IPS-20b (cell line): ENCODE measurements around the gene TSPEAR.

Source experiments
- H3K27ac ChIP-seq: one replicate; pipeline ENCODE4 v1.5.1; 2013; ENCODE audit warnings: low read length
- H3K27me3 ChIP-seq: 2 replicates; pipeline ENCODE4 v1.6.1; 2013; ENCODE audit warnings: mild to moderate bottlenecking, low read length, inconsistent platforms; ENCODE audit not compliant: insufficient read depth
- H3K36me3 ChIP-seq: 2 replicates; pipeline ENCODE4 v1.6.1; 2013; ENCODE audit warnings: low read depth, mild to moderate bottlenecking, inconsistent platforms, low read length, moderate library complexity; ENCODE audit not compliant: insufficient read depth
- H3K4me1 ChIP-seq: 2 replicates; pipeline ENCODE4 v1.6.1; 2013; ENCODE audit warnings: mild to moderate bottlenecking, control low read depth, inconsistent platforms, low read length, moderate library complexity; ENCODE audit not compliant: insufficient read depth
- H3K4me3 ChIP-seq: 2 replicates; pipeline ENCODE4 v1.5.1; 2013; ENCODE audit warnings: mild to moderate bottlenecking, low read length, inconsistent platforms
- H3K9ac ChIP-seq: 2 replicates; pipeline ENCODE4 v1.6.1; 2013; ENCODE audit warnings: low read depth, mild to moderate bottlenecking, inconsistent platforms, low read length, moderate library complexity
- H3K9me3 ChIP-seq: 2 replicates; pipeline ENCODE4 v1.6.1; 2013; ENCODE audit warnings: mild to moderate bottlenecking, low read depth, low read length, inconsistent platforms; ENCODE audit not compliant: insufficient read depth

Gene TSPEAR

GRCh38 chr21:44706026-44706705 is 5.2 kb downstream of the TSPEAR start:
- no peaks in the 10 kb centered on the region for H3K36me3 ChIP-seq
- H3K9ac ChIP-seq, result peak overlapping the region; percentile 65; the same call in 1 of the 2 replicates
- no peaks in the 10 kb centered on the region for H3K9me3 ChIP-seq
- H3K27ac ChIP-seq, result no peak overlapping the region
- peaks cover 40% of the 10 kb centered on the region for H3K4me1 ChIP-seq
- peak overlapping the region; percentile 67 for H3K4me3 ChIP-seq
- peaks cover 74% of the 10 kb centered on the region for H3K27me3 ChIP-seq

DNA sequence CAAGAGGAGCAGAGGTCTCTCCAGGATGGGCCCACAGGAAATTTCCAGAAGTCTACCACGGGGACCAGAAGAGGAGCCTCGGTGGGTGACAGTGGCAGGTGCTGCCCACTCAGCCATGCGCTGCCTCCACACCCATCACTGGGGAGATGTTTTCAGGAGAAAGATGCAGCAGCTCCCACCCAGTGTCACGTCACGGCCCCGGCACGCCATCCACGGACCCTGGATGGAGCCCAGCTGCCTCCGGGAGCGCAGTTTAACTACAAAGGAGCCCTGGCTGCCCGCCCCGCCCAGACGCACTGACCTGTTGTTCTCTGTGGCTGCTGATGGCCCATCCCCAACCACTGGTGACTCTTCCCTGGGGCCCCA is 6.8 kb downstream of the TSPEAR start:
- Histone ChIP-seq H3K27me3 (peaks cover 59% of the 10 kb centered on the region), H3K9me3 (no peaks in the 10 kb centered on the region), H3K4me3 (peak overlapping the region; percentile 54), H3K4me1 (peaks cover 37% of the 10 kb centered on the region), H3K36me3 (no peaks in the 10 kb centered on the region), H3K27ac (no peak overlapping the region), H3K9ac (peak overlapping the region; percentile 58; the same call in 1 of the 2 replicates)

GRCh38 chr21:44703731-44704635 is 7.4 kb downstream of the TSPEAR start:
- peak overlapping the region; percentile 54; the same call in 1 of the 2 replicates for H3K4me3 ChIP-seq

GRCh38 chr21:44702973-44703730 is 8.2 kb downstream of the TSPEAR start:
- no peaks in the 10 kb centered on the region for H3K9me3 ChIP-seq
- no peak overlapping the region for H3K27ac ChIP-seq
- no peak overlapping the region; the same call in 1 of the 2 replicates for H3K9ac ChIP-seq
- H3K27me3 ChIP-seq, result peaks cover 44% of the 10 kb centered on the region
- H3K36me3 ChIP-seq, result no peaks in the 10 kb centered on the region
- peaks cover 25% of the 10 kb centered on the region for H3K4me1 ChIP-seq
- H3K4me3 ChIP-seq, result no peak overlapping the region

More at GRCh38 chr21:44703731-44704635, 7.4 kb downstream of the TSPEAR start:
- H3K9ac ChIP-seq, result peak overlapping the region; percentile 58; the same call in 1 of the 2 replicates
- H3K9me3 ChIP-seq, result no peaks in the 10 kb centered on the region
- no peak overlapping the region for H3K27ac ChIP-seq
- peaks cover 52% of the 10 kb centered on the region for H3K27me3 ChIP-seq
- H3K36me3 ChIP-seq, result no peaks in the 10 kb centered on the region
- H3K4me1 ChIP-seq, result peaks cover 31% of the 10 kb centered on the region

DNA sequence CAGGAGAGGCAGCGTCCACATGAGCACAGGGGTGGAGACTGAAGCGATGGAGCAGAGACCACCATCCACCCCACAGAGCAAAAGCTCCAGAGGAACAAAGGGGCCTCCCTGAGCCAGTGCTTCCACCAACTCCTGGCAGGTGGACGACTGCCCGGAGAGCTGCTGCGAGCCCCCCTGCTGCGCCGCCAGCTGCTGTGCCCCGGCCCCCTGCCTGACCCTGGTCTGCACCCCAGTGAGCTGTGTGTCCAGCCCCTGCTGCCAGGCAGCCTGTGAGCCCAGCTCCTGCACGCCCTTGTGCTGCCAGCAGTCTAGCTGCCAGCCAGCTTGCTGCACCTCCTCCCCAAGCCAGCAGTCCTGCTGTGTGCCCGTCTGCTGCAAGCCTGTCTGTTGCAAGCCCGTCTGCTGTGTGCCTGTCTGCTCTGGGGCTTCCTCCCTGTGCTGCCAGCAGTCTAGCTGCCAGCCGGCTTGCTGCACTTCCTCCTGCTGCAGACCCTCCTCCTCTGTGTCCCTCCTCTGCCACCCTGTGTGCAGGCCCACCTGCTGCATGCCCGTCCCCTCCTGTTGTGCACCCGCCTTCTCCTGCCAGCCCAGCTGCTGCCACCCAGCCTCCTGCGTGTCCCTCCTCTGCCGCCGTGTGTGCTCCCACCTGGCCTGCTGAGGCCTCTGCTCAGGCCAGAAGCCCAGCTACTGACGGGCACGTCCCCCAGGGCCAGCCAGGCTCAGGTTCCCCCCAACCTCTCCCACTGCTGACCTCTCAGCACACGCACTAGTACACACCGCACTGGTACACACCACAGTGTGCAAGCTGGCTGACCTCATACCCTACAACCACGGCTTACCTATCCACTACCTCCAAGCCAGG is 9.0 kb downstream of the TSPEAR start:
- Histone ChIP-seq H3K27me3 (peaks cover 36% of the 10 kb centered on the region), H3K9ac (no peak overlapping the region), H3K4me3 (no peak overlapping the region), H3K36me3 (no peaks in the 10 kb centered on the region), H3K4me1 (peaks cover 29% of the 10 kb centered on the region), H3K27ac (no peak overlapping the region), H3K9me3 (no peaks in the 10 kb centered on the region)

DNA sequence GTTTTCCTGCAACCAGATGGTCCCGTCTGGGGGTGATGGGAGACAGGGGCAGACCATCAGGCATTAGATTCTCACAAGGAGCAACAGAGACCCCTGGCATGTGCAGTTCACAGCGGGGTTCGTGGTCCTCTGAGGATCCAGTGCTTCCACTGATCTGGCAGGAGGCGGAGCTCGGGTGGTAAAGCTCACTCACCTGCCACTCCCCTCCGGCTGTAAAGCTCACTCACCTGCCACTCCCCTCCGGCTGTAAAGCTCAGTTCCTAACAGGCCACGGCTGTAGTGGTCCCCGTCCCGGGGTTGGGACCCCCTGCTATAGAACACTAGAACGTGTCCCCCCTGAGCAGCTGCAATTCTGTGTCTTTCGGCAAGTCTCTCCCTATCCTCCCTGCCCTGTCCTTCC is 9.8 kb downstream of the TSPEAR start:
- Histone ChIP-seq H3K27ac (no peak overlapping the region), H3K27me3 (peaks cover 28% of the 10 kb centered on the region), H3K9me3 (no peaks in the 10 kb centered on the region), H3K36me3 (no peaks in the 10 kb centered on the region), H3K4me3 (no peak overlapping the region), H3K9ac (no peak overlapping the region), H3K4me1 (peaks cover 29% of the 10 kb centered on the region)

DNA sequence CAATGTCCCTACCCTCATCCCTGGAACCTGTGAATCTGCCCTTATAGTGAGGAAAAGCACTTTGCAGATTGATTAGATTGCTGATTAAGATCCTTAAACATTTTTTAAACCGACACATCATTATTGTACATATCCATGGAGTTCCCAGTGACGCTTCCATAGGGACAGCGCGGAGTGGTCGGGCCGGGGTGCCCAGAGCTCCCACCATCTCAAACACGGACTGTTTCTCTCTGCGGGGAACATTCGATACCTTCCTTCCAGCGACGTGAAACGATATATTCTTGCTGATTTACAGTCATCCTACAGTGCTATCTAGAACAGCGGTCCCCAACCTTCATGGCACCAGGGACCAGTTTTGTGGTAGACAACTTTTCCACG is 10.4 kb downstream of the TSPEAR start:
- Histone ChIP-seq H3K27ac (no peak overlapping the region), H3K27me3 (peaks cover 23% of the 10 kb centered on the region), H3K9me3 (no peaks in the 10 kb centered on the region), H3K4me3 (no peak overlapping the region), H3K4me1 (peaks cover 26% of the 10 kb centered on the region), H3K9ac (no peak overlapping the region), H3K36me3 (no peaks in the 10 kb centered on the region)

GRCh38 chr21:44700101-44701022 is 11.0 kb downstream of the TSPEAR start:
- no peaks in the 10 kb centered on the region for H3K36me3 ChIP-seq
- H3K9me3 ChIP-seq, result no peaks in the 10 kb centered on the region
- no peak overlapping the region for H3K27ac ChIP-seq
- H3K4me1 ChIP-seq, result peaks cover 26% of the 10 kb centered on the region
- H3K27me3 ChIP-seq, result peaks cover 20% of the 10 kb centered on the region
- no peak overlapping the region for H3K4me3 ChIP-seq
- no peak overlapping the region for H3K9ac ChIP-seq

GRCh38 chr21:44699502-44700001 is 11.8 kb downstream of the TSPEAR start:
- no peaks in the 10 kb centered on the region for H3K36me3 ChIP-seq
- H3K27me3 ChIP-seq, result peaks cover 17% of the 10 kb centered on the region
- H3K9me3 ChIP-seq, result no peaks in the 10 kb centered on the region
- H3K9ac ChIP-seq, result no peak overlapping the region
- H3K4me1 ChIP-seq, result peaks cover 23% of the 10 kb centered on the region
- H3K4me3 ChIP-seq, result no peak overlapping the region
- H3K27ac ChIP-seq, result no peak overlapping the region
